ENCODE measurements around the gene DLG2.

DNA sequence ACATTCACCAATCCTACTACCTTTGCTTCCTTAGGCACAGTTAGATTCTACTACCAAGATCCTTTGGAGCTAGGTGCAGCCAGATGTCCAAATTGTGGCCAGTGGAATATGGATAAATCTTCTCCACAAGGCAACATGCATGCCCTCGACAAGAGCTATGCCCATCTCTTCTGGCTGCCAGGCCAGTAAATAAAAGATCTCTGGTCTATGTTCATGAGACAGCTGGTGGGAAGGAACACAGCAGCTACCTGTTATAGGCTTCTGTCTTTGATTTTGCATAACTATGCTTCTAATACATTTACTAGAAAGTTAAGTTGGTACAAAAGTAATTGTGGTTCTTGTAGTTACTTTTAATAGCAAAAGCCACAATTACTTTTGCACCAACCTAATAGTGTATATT is 182.7 kb downstream of the DLG2 start:
- TF ChIP-seq, protein P1, sequence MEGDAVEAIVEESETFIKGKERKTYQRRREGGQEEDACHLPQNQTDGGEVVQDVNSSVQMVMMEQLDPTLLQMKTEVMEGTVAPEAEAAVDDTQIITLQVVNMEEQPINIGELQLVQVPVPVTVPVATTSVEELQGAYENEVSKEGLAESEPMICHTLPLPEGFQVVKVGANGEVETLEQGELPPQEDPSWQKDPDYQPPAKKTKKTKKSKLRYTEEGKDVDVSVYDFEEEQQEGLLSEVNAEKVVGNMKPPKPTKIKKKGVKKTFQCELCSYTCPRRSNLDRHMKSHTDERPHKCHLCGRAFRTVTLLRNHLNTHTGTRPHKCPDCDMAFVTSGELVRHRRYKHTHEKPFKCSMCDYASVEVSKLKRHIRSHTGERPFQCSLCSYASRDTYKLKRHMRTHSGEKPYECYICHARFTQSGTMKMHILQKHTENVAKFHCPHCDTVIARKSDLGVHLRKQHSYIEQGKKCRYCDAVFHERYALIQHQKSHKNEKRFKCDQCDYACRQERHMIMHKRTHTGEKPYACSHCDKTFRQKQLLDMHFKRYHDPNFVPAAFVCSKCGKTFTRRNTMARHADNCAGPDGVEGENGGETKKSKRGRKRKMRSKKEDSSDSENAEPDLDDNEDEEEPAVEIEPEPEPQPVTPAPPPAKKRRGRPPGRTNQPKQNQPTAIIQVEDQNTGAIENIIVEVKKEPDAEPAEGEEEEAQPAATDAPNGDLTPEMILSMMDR (IDR thresholded peaks at IDR 0.05; ENCODE audit: low read depth, low read length, missing input control): no peak
- TF ChIP-seq TAF1 (conservative IDR thresholded peaks at IDR 0.05): no peak
- TF ChIP-seq, protein P2, sequence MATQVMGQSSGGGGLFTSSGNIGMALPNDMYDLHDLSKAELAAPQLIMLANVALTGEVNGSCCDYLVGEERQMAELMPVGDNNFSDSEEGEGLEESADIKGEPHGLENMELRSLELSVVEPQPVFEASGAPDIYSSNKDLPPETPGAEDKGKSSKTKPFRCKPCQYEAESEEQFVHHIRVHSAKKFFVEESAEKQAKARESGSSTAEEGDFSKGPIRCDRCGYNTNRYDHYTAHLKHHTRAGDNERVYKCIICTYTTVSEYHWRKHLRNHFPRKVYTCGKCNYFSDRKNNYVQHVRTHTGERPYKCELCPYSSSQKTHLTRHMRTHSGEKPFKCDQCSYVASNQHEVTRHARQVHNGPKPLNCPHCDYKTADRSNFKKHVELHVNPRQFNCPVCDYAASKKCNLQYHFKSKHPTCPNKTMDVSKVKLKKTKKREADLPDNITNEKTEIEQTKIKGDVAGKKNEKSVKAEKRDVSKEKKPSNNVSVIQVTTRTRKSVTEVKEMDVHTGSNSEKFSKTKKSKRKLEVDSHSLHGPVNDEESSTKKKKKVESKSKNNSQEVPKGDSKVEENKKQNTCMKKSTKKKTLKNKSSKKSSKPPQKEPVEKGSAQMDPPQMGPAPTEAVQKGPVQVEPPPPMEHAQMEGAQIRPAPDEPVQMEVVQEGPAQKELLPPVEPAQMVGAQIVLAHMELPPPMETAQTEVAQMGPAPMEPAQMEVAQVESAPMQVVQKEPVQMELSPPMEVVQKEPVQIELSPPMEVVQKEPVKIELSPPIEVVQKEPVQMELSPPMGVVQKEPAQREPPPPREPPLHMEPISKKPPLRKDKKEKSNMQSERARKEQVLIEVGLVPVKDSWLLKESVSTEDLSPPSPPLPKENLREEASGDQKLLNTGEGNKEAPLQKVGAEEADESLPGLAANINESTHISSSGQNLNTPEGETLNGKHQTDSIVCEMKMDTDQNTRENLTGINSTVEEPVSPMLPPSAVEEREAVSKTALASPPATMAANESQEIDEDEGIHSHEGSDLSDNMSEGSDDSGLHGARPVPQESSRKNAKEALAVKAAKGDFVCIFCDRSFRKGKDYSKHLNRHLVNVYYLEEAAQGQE (IDR thresholded peaks at IDR 0.05): no peak
- no peak for TF ChIP-seq RAD21 (IDR thresholded peaks at IDR 0.05)
- no peak for TF ChIP-seq EGR1 (IDR thresholded peaks at IDR 0.05; ENCODE audit: low read depth in 2 of 2)
- no peak for TF ChIP-seq YY1 (IDR thresholded peaks at IDR 0.05)
- TF ChIP-seq, protein P3, sequence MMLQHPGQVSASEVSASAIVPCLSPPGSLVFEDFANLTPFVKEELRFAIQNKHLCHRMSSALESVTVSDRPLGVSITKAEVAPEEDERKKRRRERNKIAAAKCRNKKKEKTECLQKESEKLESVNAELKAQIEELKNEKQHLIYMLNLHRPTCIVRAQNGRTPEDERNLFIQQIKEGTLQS (IDR thresholded peaks at IDR 0.05): no peak
- no peak for TF ChIP-seq RXRA (IDR thresholded peaks at IDR 0.05)
- TF ChIP-seq GABPA (IDR thresholded peaks at IDR 0.05 in 1 of 2, conservative IDR thresholded peaks at IDR 0.05 in 1 of 2): no peak
- TF ChIP-seq, protein P4, sequence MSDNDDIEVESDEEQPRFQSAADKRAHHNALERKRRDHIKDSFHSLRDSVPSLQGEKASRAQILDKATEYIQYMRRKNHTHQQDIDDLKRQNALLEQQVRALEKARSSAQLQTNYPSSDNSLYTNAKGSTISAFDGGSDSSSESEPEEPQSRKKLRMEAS (IDR thresholded peaks at IDR 0.05): no peak
